SH-SY5Y (cell line): ENCODE measurements around the gene PITPNM1.

Experiments used
- GATA2 ChIP-seq: IDR thresholded peaks from 2 replicates; pipeline ENCODE4 v1.6.1; 2011; ENCODE audit warnings: mild to moderate bottlenecking, low read depth, low read length
- GATA3 ChIP-seq: IDR thresholded peaks from 2 replicates; pipeline ENCODE4 v1.6.1; 2011; ENCODE audit warnings: low read depth, mild to moderate bottlenecking, low read length, moderate library complexity

PITPNM1 gene

GRCh38 chr11:67489885-67490726, 15.1 kb downstream of the PITPNM1 start:
- TF ChIP-seq GATA3, result no peak
- TF ChIP-seq GATA2, result no peak

DNA sequence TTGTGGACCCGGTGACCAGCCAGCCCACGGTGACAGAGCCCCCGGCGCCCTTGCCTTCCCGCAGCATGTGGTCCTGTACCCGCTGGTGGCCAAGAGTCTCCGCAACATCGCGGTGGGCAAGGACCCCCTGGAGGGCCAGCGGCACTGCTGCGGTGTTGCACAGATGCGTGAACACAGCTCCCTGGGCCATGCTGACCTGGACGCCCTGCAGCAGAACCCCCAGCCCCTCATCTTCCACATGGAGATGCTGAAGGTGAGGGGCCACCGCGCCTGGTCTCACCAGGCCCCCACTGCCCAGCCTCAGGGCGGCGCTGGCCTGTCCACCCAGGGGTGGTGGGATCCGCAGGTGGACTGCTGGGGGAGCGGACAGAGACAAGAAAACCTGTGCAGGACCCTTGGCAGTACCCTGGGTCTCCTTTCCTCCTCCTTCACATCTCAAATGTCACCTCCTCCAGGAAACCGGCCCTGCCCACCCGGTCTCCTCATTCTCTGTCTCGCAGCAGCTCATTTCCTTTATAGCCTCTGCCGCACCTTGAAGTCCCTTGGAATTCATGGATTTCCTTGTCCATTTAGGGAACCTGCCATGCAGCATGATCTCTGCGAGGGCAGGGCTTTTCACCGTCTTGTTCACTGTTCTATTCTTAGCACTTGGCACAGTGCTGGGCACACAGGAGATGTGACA, 15.8 kb downstream of the PITPNM1 start:
- TF ChIP-seq GATA2, result no peak
- TF ChIP-seq GATA3, result no peak

- no peak for TF ChIP-seq GATA2
- TF ChIP-seq GATA3, result no peak
These were observed 18.5 kb downstream of the PITPNM1 start for GRCh38 chr11:67486481-67487195.

DNA sequence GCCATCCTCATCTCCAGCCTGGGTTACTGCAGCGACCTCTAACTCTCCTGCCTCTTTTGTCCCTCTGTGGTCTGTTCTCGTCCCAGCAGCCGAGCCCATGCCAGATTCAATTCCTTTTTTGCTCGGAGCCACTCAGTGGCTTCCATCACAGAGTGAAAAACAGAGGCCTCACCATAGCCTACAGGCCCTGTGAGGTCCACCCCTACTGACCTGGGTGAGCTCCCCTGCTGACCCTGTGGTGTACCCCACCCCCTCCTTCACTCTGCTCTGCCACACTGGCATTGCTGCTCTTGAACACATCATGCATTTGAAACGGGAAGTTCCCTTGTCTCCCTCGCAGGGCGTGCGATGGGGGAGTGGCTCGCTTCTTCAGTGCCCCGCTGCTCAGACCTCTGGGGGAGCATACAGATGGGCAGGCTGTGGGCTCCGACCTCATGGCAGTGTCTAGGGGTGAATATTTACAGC, 20.3 kb downstream of the PITPNM1 start:
- TF ChIP-seq GATA2, result no peak
- TF ChIP-seq GATA3, result no peak

GRCh38 chr11:67483831-67484665, 21.1 kb downstream of the PITPNM1 start:
- TF ChIP-seq GATA2, result no peak
- no peak for TF ChIP-seq GATA3

DNA sequence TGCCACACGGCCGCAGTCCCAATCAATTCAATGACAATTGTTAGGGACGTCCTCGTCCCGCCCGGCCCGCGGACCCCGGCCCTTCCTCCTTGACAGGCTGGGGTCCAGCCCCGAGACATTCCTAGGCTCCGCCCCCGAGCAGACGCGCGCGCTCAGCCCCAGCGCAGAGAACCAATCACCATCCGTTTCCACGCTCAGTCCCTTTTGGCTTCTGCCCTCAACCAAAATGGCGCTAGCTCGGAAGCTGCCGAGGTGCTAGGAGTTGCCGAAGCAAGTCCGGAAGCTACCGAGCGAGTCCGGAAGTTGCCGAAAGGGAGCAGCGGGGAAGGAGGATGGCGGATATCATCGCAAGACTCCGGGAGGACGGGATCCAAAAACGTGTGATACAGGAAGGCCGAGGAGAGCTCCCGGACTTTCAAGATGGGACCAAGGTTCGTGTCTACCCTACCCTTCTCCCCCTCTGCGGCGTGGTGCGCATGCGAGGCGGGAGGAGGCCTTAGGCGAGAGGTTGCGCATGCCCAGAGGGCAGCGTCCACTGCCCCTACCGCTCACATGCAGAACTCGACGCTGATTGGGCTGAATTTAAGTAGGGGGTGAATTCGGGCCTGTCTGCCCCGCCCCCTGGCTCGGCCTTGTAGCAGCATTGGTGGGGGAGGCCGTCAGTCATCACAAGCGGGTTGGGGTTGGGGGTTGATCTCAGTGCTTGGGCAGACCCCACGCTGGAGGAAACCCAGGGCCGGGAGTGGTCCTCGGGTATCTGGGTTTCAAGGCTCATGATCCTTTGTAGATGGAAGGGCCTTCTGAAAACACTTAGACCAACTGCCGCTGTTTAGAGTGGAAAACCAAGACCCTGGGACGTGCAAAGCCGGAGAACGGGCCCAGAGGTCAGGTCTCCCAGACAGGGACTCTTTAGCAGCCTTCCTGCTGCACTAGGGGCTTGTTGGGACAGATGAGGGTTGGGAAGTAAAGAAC, 22.1 kb downstream of the PITPNM1 start, which contains the start of gene AIP:
Gene AIP, plus strand, starts transcription at position 200 of the 972 bp plus-strand sequence. Its CDS starts 133 bp downstream, at position 333.
- no peak for TF ChIP-seq GATA2
- TF ChIP-seq GATA3, result no peak

DNA sequence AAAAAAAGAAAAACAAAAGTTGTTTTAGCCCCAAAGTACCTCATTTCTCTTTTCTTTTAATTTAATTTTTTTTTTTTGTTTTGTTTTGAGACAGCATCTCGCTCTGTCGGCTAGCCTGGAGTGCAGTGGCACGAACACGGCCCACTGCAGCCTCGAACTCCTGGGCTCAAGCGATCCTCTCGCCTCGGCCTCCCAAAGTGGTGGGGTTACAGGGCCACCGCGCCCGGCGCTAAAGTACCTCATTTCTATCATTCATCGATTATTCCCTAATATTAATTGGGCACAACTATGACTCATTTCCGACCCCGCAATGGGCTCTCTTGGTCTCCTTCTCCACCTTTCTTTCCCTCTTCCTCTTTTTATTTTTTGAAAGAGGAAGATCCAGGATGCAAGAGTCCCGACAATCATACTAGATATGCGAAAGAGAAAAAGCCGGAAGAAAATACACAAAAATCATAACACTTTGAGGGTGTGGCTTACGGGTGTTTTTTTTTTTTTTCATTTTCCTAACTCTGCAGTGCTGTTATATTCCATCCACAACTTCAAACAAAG, 22.8 kb downstream of the PITPNM1 start:
- TF ChIP-seq GATA3 (no peak), GATA2 (no peak)

DNA sequence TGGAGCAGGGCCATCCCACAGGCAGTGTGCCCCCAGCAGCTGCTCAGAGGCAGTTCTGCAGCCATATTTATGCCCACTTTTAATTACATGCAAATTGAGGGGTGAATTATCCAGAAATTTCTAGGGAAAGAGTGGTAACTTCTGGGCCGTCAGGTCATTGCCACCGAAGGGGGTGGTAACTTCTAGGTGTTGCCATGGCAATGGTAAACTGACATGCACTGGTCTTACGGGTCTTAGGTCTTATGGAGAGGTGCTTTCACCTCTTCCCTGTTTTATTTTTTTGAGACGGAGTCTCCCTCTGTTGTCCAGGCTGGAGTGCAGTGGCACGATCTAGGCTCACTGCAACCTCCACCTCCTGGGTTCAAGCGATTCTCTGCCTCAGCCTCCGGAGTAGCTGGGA, 32.3 kb downstream of the PITPNM1 start:
- TF ChIP-seq GATA3 (no peak), GATA2 (no peak)

DNA sequence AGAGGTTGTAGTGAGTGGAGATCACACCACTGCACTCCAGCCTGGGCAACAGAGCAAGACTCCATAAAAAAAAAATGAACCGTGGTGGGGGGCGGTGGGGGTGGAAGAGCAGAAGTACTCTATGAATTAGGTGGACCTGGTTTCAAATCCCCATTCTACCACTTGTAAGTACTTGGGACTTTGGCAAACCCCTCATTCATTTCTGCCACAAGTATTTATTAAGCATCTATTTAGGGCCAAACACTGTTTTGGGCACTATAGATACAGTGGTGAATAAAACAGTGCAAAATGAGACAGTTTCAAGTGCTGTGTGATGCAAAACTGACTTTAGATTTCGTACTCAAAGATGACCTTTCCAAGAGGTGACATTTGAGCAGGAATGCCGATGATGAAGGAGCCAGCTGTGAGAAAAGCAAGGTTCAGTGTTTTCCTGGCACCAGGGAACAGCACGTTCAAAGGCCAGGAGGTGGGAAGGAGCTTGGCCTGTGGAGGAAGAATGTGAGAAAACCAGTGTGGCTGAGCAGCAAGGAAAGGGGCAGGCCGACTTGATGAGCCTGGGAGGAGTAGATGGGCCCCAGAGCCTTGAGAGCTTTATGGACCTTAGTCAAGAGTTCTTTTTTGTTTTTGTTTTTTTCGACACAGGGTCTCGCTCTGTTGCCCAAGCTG, 34.7 kb downstream of the PITPNM1 start:
- TF ChIP-seq GATA2 (no peak), GATA3 (no peak)

GRCh38 chr11:67469508-67469811, 35.7 kb downstream of the PITPNM1 start:
- TF ChIP-seq GATA2 (no peak), GATA3 (no peak)

DNA sequence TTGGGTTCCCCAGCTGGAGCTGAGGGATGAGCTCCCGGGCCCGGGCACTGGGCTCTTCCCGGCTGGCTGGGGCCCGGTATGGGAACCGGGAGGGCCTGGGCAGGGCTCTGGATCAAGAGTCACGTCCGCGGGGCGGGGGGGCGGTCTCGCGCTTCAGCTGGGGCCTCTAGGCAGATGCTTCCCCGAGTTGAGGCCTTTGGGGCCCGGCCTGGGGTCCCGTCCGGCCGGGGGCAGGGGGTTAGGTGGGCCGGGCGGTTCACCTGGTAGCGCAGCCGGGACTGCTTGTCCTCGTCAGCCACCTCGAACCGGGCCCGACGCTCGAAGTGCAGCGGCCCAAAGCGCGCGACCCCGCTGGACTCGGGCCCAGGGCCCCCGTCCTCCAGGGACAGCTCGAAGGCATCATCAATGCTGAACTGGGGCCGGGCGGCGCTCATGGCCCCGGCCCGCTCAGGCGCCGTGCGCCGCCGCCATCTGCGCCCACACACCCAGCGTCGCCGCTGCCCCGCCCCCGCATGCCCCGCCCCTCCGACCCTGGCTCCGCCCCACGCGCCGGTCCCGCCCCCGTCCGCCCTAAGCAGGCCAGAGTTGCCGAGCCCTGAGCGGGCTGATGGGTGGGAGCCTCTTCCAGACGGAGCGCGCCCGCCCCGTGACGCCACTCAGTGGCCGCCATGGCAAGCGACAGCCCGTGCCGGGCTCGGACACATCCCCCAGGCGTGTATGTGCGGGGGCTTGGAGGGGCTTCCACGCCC, 36.2 kb downstream of the PITPNM1 start, which contains the start of gene TMEM134:
Gene TMEM134, minus strand, starts transcription at position 493 of the 749 bp plus-strand sequence. Its CDS starts 59 bp downstream, at position 434.
- TF ChIP-seq GATA2, result no peak
- no peak for TF ChIP-seq GATA3
